Dermis blood vessel endothelial cell (primary cell): ENCODE results near the gene IZUMO4. TPM values are rescaled to one million over a fixed set of nuclear protein-coding genes. Genes with fewer than 3 reads are reported as not detected.

Source experiments
- total RNA-seq: library from RNA; depleted of rRNA; stranded (reverse); fragments of >200 nt; gene quantifications from 2 replicates; pipeline ENCODE4 v1.2.3, GENCODE V29; 2014

Gene IZUMO4
- total RNA-seq, 1 donor from 2014 or later, result 1.5 TPM

Other genes with a start within 250 kb of the IZUMO4 start
- 8.7 and 14.0 TPM in 2 replicates for gene REXO1, start 248.4 kb upstream of the IZUMO4 start, total RNA-seq
- 5.3 and 9.5 TPM in 2 replicates for gene KLF16, start 233.3 kb upstream of the IZUMO4 start, total RNA-seq
- gene ABHD17A, start 211.4 kb upstream of the IZUMO4 start, total RNA-seq, result 111 and 142 TPM in 2 replicates
- gene ADAT3, start 191.5 kb upstream of the IZUMO4 start, total RNA-seq, result 5.8 and 6.2 TPM in 2 replicates
- 34.7 and 56.1 TPM in 2 replicates for gene SCAMP4, start 191.5 kb upstream of the IZUMO4 start, total RNA-seq
- gene CSNK1G2, start 155.7 kb upstream of the IZUMO4 start, total RNA-seq, result 73.9 and 125 TPM in 2 replicates
- gene BTBD2, start 81.2 kb upstream of the IZUMO4 start, total RNA-seq, result 51.7 and 135 TPM in 2 replicates
- 147 and 289 TPM in 2 replicates for gene MKNK2, start 45.7 kb upstream of the IZUMO4 start, total RNA-seq
- gene MOB3A, start 589 bp upstream of the IZUMO4 start, total RNA-seq, result 26.4 and 54.0 TPM in 2 replicates
- gene AP3D1, start 54.7 kb downstream of the IZUMO4 start, total RNA-seq, result 75.7 and 137 TPM in 2 replicates
- 5.4 and 8.8 TPM in 2 replicates for gene DOT1L, start 67.0 kb downstream of the IZUMO4 start, total RNA-seq
- gene PLEKHJ1, start 139.4 kb downstream of the IZUMO4 start, total RNA-seq, result 64.0 and 84.9 TPM in 2 replicates
- 43.4 and 93.6 TPM in 2 replicates for gene SF3A2, start 139.9 kb downstream of the IZUMO4 start, total RNA-seq
- gene AMH, start 152.4 kb downstream of the IZUMO4 start, total RNA-seq, result 1.3 and 1.5 TPM in 2 replicates
- 0.17 TPM in 1 of 2 replicates, not detected in the other for gene JSRP1, start 159.5 kb downstream of the IZUMO4 start, total RNA-seq
- 0.17 and 0.19 TPM in 2 replicates for gene PEAK3, start 185.3 kb downstream of the IZUMO4 start, total RNA-seq
- gene LINGO3, start 211.2 kb downstream of the IZUMO4 start, total RNA-seq, result not detected in 2 replicates
- 114 and 166 TPM in 2 replicates for gene LSM7, start 231.7 kb downstream of the IZUMO4 start, total RNA-seq
- 32.1 and 33.2 TPM in 2 replicates for gene SPPL2B, start 231.8 kb downstream of the IZUMO4 start, total RNA-seq